B cell (primary cell): ENCODE results near the gene MAN1A1. TPM values are rescaled to one million over a fixed set of nuclear protein-coding genes. Genes with fewer than 3 reads are reported as not detected.

Experiments
- ATAC-seq: fragments of 200-7000 bp; cut with Tn5 transposase; one replicate; pipeline ENCODE4 v1.10.0; 2021; ENCODE audit warnings: low read depth, mild to moderate bottlenecking, moderate number of reproducible peaks, moderate library complexity
- CTCF ChIA-PET: fragments of 350-600 bp; sonication (Branson Sonifier 250); formaldehyde crosslinking; loops from one replicate; lab custom pipeline; 2021; ENCODE audit warnings: antibody characterized with exemption, inconsistent platforms; lab: Charles Lee
- POLR2A ChIA-PET: fragments of 350-600 bp; sonication (Branson Sonifier 250); formaldehyde crosslinking; loops from one replicate; lab custom pipeline; 2021; ENCODE audit warnings: antibody characterized with exemption; lab: Charles Lee
- DNase-seq: peaks from one replicate; pipeline ENCODE4 v3.0.0; 2013
- H2AFZ ChIP-seq: 2 replicates; pipeline ENCODE4 v1.6.1; 2012; ENCODE audit warnings: mild to moderate bottlenecking, low read depth, low read length; ENCODE audit not compliant: insufficient read depth, poor library complexity, severe bottlenecking
- H3K27ac ChIP-seq, 2 donors: 1 replicate in 1 of 2; 2 replicates in 1 of 2; pipeline ENCODE4 v1.5.1; 2012 to 2013; ENCODE audit warnings: low read length in 2 of 2, mild to moderate bottlenecking in 2 of 2, moderate library complexity in 1 of 2
- H3K27me3 ChIP-seq, 4 experiments: fragments of 200-600 bp in 1 of 4; sonication (generic) in 1 of 4; replicated peaks in 1 of 4; 1 replicate in 2 of 4; 2 replicates in 2 of 4; pipeline versions ENCODE4 v1.6.1 to v1.7.0; 2013 to 2016; ENCODE audit warnings: low read length in 3 of 4, mild to moderate bottlenecking in 2 of 4, mixed read lengths in 1 of 4, moderate library complexity in 1 of 4; ENCODE audit not compliant: insufficient read depth in 4 of 4, control insufficient read depth in 3 of 4; ENCODE audit errors: control extremely low read depth in 1 of 4
- H3K36me3 ChIP-seq, 2 experiments: replicated peaks in 1 of 2; 1 replicate in 1 of 2; 2 replicates in 1 of 2; pipeline versions ENCODE4 v1.6.1 to v1.7.1; 2013; ENCODE audit warnings: low read length in 1 of 2; ENCODE audit not compliant: insufficient read depth in 2 of 2, control insufficient read depth in 1 of 2; ENCODE audit errors: control extremely low read depth in 1 of 2, extremely low read depth in 1 of 2
- H3K4me1 ChIP-seq, 2 donors: fragments of 200-600 bp in 1 of 2; sonication (generic) in 1 of 2; 1 replicate in 1 of 2; 2 replicates in 1 of 2; pipeline versions ENCODE4 v1.5.1 to v1.6.1; 2013 to 2017; ENCODE audit warnings: low read length in 2 of 2; ENCODE audit not compliant: control insufficient read depth in 2 of 2, insufficient read depth in 2 of 2
- H3K4me2 ChIP-seq: replicated peaks from 2 replicates; pipeline ENCODE3; 2012; ENCODE audit warnings: mild to moderate bottlenecking, low read depth, low read length; ENCODE audit not compliant: poor library complexity, severe bottlenecking
- H3K4me3 ChIP-seq, 5 experiments: fragments of 200-600 bp in 1 of 5; sonication (generic) in 1 of 5; 1 replicate in 3 of 5; 2 replicates in 2 of 5; pipeline versions ENCODE4 v1.5.1 to v1.7.0; 2011 to 2016; ENCODE audit warnings: low read length in 4 of 5, mild to moderate bottlenecking in 4 of 5, low read depth in 2 of 5, control low read depth in 1 of 5, moderate library complexity in 1 of 5; ENCODE audit not compliant: insufficient read depth in 1 of 5; ENCODE audit errors: control extremely low read depth in 1 of 5, extremely low read depth in 1 of 5
- H3K79me2 ChIP-seq: fragments of 200-600 bp; sonication (generic); one replicate; pipeline ENCODE4 v1.6.0; 2016; ENCODE audit warnings: low read length; ENCODE audit not compliant: control insufficient read depth, insufficient read depth
- H3K9ac ChIP-seq: fragments of 200-600 bp; sonication (generic); 2 replicates; pipeline ENCODE4 v1.6.1; 2017; ENCODE audit warnings: mild to moderate bottlenecking, low read length, moderate library complexity
- H3K9me3 ChIP-seq, 3 donors: one replicate each; pipeline versions ENCODE4 v1.6.1 to v1.7.1; 2013; ENCODE audit warnings: low read length in 2 of 3; ENCODE audit not compliant: control insufficient read depth in 2 of 3, insufficient read depth in 1 of 3; ENCODE audit errors: control extremely low read depth in 1 of 3
- H4K20me1 ChIP-seq: 2 replicates; pipeline ENCODE4 v1.6.0; 2012; ENCODE audit warnings: mild to moderate bottlenecking, low read length; ENCODE audit not compliant: insufficient read depth, control insufficient read depth, poor library complexity, severe bottlenecking
- H3K27ac Mint-ChIP-seq: one replicate; pipeline ENCODE4 v1.8.0; 2021; ENCODE audit warnings: mixed read lengths
- H3K27me3 Mint-ChIP-seq: one replicate; pipeline ENCODE4 v1.8.0; 2021; ENCODE audit warnings: mixed read lengths
- H3K4me1 Mint-ChIP-seq: one replicate; pipeline ENCODE4 v1.8.0; 2021; ENCODE audit warnings: mixed read lengths
- H3K4me3 Mint-ChIP-seq: one replicate; pipeline ENCODE4 v1.8.0; 2021; ENCODE audit warnings: mixed read lengths
- H3K9me3 Mint-ChIP-seq: one replicate; pipeline ENCODE4 v1.8.0; 2022; ENCODE audit warnings: mixed read lengths; ENCODE audit not compliant: insufficient read depth
- EZH2 ChIP-seq: IDR thresholded peaks from 2 replicates; pipeline ENCODE4 v1.6.1; 2012; ENCODE audit warnings: borderline replicate concordance, low read depth, mild to moderate bottlenecking, moderate library complexity, low read length; ENCODE audit not compliant: insufficient read depth, poor library complexity, severe bottlenecking
- WGBS: methylation state at CpG from one replicate; pipeline ENCODE4 v1.1.5; 2013; ENCODE audit warnings: missing lambda C conversion rate; ENCODE audit not compliant: insufficient coverage; 5-methylcytosine and 5-hydroxymethylcytosine counted together
- intact Hi-C: fragments of 100-400 bp; cut with micrococcal nuclease; formaldehyde crosslinking; loops from one replicate; pipeline ENCODE4 v1.10.0; 2022
- polyA plus RNA-seq: library from polyadenylated mRNA; depleted of rRNA; stranded (reverse); fragments of >200 nt; gene quantifications from 2 replicates; pipeline ENCODE4 v1.2.3, GENCODE V29; 2012
- total RNA-seq, 2 donors: library from RNA; stranded (reverse); fragments of 120-200 nt in 1 of 2; gene quantifications; 1 replicate in 1 of 2; 2 replicates in 1 of 2; pipeline versions ENCODE4 v1.2.3 to v1.2.4, GENCODE V29; 2013 to 2022
- TF ChIP-seq, protein P1 (sequence below): fragments of 200-600 bp; IDR thresholded peaks from one replicate; pipeline ENCODE4 v1.8.0; 2022; ENCODE audit warnings: antibody characterized with exemption, mild to moderate bottlenecking

The MAN1A1 gene
- total and polyA plus RNA-seq, 2 donors (not counting 1 experiment from before 2014, with no cell fraction given) = 5.1 to 31.7 TPM

- ChIA-PET CTCF (interaction anchor here (0.6 kb wide), 1 partner anchor 19 kb away, joined by 4 read pairs; no protein-coding TSS in a partner anchor), POLR2A (interaction anchor here (0.6 kb wide), 1 partner anchor 53 kb away, joined by 3 read pairs; no protein-coding TSS in a partner anchor)
- H3K9me3 ChIP-seq = no peaks in the 10 kb centered on the region
- Mint-ChIP-seq H3K9me3 (no peaks in the 10 kb centered on the region), H3K27me3 (no peaks in the 10 kb centered on the region), H3K4me1 (no peaks in the 10 kb centered on the region), H3K4me3 (no peak overlapping the region), H3K27ac (no peak overlapping the region)
- no peak overlapping the region for H3K4me2 ChIP-seq
- H3K27ac ChIP-seq = no peak overlapping the region
- H3K79me2 ChIP-seq = no peaks in the 10 kb centered on the region
- H3K27me3 ChIP-seq = no peaks in the 10 kb centered on the region
- ATAC-seq = no peak
- TF ChIP-seq EZH2 = no peak
- TF ChIP-seq, protein P1, sequence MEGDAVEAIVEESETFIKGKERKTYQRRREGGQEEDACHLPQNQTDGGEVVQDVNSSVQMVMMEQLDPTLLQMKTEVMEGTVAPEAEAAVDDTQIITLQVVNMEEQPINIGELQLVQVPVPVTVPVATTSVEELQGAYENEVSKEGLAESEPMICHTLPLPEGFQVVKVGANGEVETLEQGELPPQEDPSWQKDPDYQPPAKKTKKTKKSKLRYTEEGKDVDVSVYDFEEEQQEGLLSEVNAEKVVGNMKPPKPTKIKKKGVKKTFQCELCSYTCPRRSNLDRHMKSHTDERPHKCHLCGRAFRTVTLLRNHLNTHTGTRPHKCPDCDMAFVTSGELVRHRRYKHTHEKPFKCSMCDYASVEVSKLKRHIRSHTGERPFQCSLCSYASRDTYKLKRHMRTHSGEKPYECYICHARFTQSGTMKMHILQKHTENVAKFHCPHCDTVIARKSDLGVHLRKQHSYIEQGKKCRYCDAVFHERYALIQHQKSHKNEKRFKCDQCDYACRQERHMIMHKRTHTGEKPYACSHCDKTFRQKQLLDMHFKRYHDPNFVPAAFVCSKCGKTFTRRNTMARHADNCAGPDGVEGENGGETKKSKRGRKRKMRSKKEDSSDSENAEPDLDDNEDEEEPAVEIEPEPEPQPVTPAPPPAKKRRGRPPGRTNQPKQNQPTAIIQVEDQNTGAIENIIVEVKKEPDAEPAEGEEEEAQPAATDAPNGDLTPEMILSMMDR = no peak
- H3K4me1 ChIP-seq = no peaks in the 10 kb centered on the region
- H3K4me3 ChIP-seq = no peak overlapping the region
- DNase-seq = no peak
- H2AFZ ChIP-seq = no peak overlapping the region
- no peaks in the 10 kb centered on the region for H3K36me3 ChIP-seq
- intact Hi-C loops = no loop called here
- 40% methylated on average over 1 of the region's 2 CpGs for WGBS
- no peaks in the 10 kb centered on the region for H4K20me1 ChIP-seq
- H3K9ac ChIP-seq = no peak overlapping the region
Observed at GRCh38 chr6:119241111-119241465, 108.5 kb downstream of the MAN1A1 start.

GRCh38 chr6:119240257-119241110, 109.1 kb downstream of the MAN1A1 start:
- Mint-ChIP-seq H3K4me1 (no peaks in the 10 kb centered on the region), H3K4me3 (no peak overlapping the region), H3K27ac (no peak overlapping the region), H3K9me3 (no peaks in the 10 kb centered on the region), H3K27me3 (no peaks in the 10 kb centered on the region)
- Histone ChIP-seq H3K79me2 (no peaks in the 10 kb centered on the region), H3K27ac (no peak overlapping the region), H3K9ac (no peak overlapping the region), H3K4me2 (no peak overlapping the region), H3K4me1 (no peaks in the 10 kb centered on the region), H3K27me3 (no peaks in the 10 kb centered on the region), H3K36me3 (peaks cover 0 to 2% of the 10 kb centered on the region in 2 experiments), H2AFZ (no peak overlapping the region), H4K20me1 (no peaks in the 10 kb centered on the region), H3K9me3 (no peaks in the 10 kb centered on the region), H3K4me3 (no peak overlapping the region)
- intact Hi-C loops = no loop called here
- no peak for ATAC-seq
- DNase-seq = no peak
- ChIA-PET POLR2A (no interaction called here), CTCF (interaction anchor here (0.6 kb wide), 1 partner anchor 19 kb away, joined by 4 read pairs; no protein-coding TSS in a partner anchor)
- TF ChIP-seq, protein P1 = no peak
- TF ChIP-seq EZH2 = no peak
- no CpG with 5 or more reads among the region's 5 CpGs for WGBS
